ENCODE results near the gene BCAS3. TPM values are rescaled to one million over a fixed set of nuclear protein-coding genes. Genes with fewer than 3 reads are reported as not detected.
A peak's percentile ranks its signal among the peaks of the same experiment; 100 is the strongest.

The BCAS3 gene
- total RNA-seq, 4 donors from 2014 or later: 13.0 to 27.8 (median 20.7) TPM

DNA sequence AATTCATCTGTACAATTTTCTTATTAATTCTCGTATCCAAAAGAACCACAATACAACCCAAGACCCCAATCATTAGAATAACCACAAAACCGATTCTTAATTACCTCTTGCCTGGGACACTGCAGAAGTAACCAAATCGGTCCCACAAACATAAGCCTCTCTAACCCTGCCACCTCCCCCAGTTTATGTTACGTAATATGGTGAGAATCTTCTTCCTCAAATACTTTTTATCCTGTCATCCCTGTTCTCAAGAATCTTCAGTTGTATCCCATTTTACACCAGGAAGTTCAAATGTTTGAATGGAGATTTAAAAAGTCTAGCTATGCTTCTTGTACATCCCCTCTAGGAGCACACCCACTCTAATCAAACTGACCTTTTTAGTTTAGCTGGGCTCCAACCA is 452.7 kb downstream of the BCAS3 start:
- H3K4me1 ChIP-seq: peaks cover 0 to 20% (median 0%) of the 10 kb centered on the region in 3 donors
- WGBS, 2 donors: 86 to 91% methylated on average over 4 of the region's 4 CpGs
- H3K4me3 ChIP-seq: no peak overlapping the region
- no peaks in the 10 kb centered on the region for H3K36me3 ChIP-seq
- H3K27me3 ChIP-seq: no peaks in the 10 kb centered on the region
- DNase-seq: no peak
- TF ChIP-seq, protein P1, sequence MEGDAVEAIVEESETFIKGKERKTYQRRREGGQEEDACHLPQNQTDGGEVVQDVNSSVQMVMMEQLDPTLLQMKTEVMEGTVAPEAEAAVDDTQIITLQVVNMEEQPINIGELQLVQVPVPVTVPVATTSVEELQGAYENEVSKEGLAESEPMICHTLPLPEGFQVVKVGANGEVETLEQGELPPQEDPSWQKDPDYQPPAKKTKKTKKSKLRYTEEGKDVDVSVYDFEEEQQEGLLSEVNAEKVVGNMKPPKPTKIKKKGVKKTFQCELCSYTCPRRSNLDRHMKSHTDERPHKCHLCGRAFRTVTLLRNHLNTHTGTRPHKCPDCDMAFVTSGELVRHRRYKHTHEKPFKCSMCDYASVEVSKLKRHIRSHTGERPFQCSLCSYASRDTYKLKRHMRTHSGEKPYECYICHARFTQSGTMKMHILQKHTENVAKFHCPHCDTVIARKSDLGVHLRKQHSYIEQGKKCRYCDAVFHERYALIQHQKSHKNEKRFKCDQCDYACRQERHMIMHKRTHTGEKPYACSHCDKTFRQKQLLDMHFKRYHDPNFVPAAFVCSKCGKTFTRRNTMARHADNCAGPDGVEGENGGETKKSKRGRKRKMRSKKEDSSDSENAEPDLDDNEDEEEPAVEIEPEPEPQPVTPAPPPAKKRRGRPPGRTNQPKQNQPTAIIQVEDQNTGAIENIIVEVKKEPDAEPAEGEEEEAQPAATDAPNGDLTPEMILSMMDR (IDR thresholded peaks at IDR 0.05): no peak
- no peak for TF ChIP-seq POLR2A (IDR thresholded peaks at IDR 0.05)
- no peaks in the 10 kb centered on the region for H3K9me3 ChIP-seq
- H3K27ac ChIP-seq: no peak overlapping the region
- intact Hi-C loops (cut with DNase I): no loop called here

DNA sequence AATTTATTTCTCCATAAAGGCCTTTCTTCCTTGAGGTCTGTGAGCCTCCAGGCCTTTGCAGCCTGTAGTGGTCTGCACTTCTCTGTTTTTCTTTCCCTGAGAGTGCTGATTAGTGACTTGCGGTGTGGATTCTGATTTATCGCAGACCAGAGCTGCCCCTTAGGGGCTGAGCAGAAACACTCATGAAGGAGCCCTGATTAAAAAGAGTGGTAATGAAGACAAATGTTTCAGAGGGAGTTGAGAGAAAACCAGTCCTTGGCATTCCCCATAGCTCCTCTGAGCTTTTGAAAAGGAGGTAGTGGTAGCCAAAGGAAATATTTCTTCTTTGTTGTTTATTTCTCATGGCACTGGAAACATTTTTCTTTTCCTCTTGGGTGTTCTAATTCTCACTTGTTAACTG is 453.9 kb downstream of the BCAS3 start:
- H3K36me3 ChIP-seq: no peaks in the 10 kb centered on the region
- H3K4me3 ChIP-seq: no peak overlapping the region
- no peaks in the 10 kb centered on the region for H3K27me3 ChIP-seq
- H3K4me1 ChIP-seq: peaks cover 0 to 20% (median 0%) of the 10 kb centered on the region in 3 donors
- intact Hi-C loops (cut with DNase I): no loop called here
- peak overlapping the region in 2 of 4 donors; percentile 25 to 49 for H3K27ac ChIP-seq
- WGBS, 2 donors: 61 to 88% methylated on average over 2 of the region's 2 CpGs
- TF ChIP-seq, protein P1 (IDR thresholded peaks at IDR 0.05): no peak
- no peak for TF ChIP-seq POLR2A (IDR thresholded peaks at IDR 0.05)
- DNase-seq: no peak
- H3K9me3 ChIP-seq: no peaks in the 10 kb centered on the region

DNA sequence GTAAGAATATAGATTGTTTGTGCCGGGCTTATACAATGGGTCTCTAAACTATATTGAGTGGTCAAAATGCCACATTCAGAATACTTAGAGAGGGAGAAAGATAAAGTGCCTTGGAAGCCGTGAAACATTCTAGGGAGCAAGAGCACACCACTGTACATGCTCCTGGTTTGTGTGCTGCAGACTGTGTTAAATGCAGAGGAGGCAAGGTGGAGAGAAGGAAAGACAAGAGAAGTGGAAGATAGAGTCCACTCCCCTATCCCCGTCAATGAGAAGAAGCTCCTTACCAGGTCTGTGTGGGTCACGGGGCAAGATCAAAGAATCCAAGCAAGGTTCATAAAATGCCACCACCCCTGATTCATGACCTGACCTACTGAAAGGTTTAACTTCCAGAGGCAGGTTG is 454.9 kb downstream of the BCAS3 start:
- H3K27me3 ChIP-seq: no peaks in the 10 kb centered on the region
- H3K4me3 ChIP-seq: no peak overlapping the region
- no peaks in the 10 kb centered on the region for H3K36me3 ChIP-seq
- no peaks in the 10 kb centered on the region for H3K9me3 ChIP-seq
- peaks cover 0 to 15% (median 0%) of the 10 kb centered on the region in 3 donors for H3K4me1 ChIP-seq
- peak overlapping the region in 1 of 4 donors; percentile 2 for H3K27ac ChIP-seq
- TF ChIP-seq, protein P1 (IDR thresholded peaks at IDR 0.05): no peak
- TF ChIP-seq POLR2A (IDR thresholded peaks at IDR 0.05): no peak
- no peak for DNase-seq
- intact Hi-C loops (cut with DNase I): no loop called here
- WGBS, 2 donors: 84 to 94% methylated on average over 4 of the region's 4 CpGs

DNA sequence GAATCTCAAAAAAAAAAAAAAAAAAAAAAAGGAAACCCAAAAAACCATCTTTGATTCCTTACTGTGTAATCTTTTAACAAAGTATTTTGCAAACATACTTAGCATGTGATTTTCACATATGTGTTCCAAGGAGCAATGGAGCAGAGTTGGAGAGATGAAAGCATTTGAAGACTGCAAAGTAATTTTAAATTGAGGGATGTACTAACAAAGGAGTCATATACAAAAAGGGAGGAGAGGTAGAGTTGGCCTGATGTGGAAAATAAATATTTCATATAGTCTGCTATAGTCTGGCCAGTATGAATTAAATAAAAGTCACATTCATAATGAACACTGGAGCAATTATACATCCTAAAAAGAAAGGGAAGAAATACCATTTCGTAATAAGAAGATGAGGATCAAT is 456.2 kb downstream of the BCAS3 start:
- no peak for DNase-seq
- TF ChIP-seq POLR2A (IDR thresholded peaks at IDR 0.05): no peak
- TF ChIP-seq, protein P1 (IDR thresholded peaks at IDR 0.05): no peak
- H3K4me1 ChIP-seq: peaks cover 0 to 7% (median 0%) of the 10 kb centered on the region in 3 donors
- no peak overlapping the region for H3K27ac ChIP-seq
- intact Hi-C loops (cut with DNase I): no loop called here
- H3K27me3 ChIP-seq: no peaks in the 10 kb centered on the region
- 89 to 91% methylated on average over 1 of the region's 1 CpG for WGBS, 2 donors
- no peaks in the 10 kb centered on the region for H3K9me3 ChIP-seq
- no peaks in the 10 kb centered on the region for H3K36me3 ChIP-seq
- H3K4me3 ChIP-seq: no peak overlapping the region

DNA sequence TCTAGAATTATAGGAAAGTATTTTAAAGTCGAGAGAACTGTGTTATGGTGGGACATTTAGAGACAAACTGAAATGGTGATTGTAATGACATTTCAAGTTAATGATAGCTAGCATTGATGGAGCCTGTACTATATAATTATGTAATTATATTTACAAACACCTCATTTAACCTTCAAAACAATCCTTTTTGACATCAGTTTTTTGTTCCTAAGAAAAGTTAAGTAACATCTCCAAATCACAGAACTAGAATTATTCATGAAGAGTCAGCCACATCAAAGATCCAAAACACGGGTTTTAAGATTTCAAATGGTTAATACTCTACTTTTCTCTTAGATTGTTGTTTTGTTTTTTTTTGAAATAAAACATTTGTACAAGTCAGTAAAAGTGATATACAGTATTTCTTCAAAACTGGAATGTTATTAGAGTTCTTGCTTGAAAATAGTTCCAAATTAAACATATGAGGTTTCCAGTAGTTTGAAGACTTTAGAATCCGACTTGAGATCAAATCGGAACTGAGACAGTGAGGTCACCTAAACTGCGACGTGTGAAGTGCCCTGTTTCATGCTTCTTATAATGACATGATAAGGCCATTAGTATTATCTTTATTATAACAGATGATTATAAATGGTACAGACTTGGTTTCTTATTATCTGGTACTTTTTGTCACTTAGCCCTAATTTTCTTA is 457.0 kb downstream of the BCAS3 start:
- no peak overlapping the region for H3K4me3 ChIP-seq
- peak overlapping the region in 2 of 4 donors; percentile 35 to 50 for H3K27ac ChIP-seq
- peaks cover 0 to 13% (median 0%) of the 10 kb centered on the region in 3 donors for H3K4me1 ChIP-seq
- no peaks in the 10 kb centered on the region for H3K36me3 ChIP-seq
- H3K27me3 ChIP-seq: no peaks in the 10 kb centered on the region
- WGBS, 2 donors: 86 to 87% methylated on average over 6 of the region's 6 CpGs
- intact Hi-C loops (cut with DNase I): no loop called here
- TF ChIP-seq, protein P1 (IDR thresholded peaks at IDR 0.05): no peak
- no peak for TF ChIP-seq POLR2A (IDR thresholded peaks at IDR 0.05)
- DNase-seq: no peak
- H3K9me3 ChIP-seq: no peaks in the 10 kb centered on the region
